SK-N-SH treated with all-trans-retinoic acid at 6 μM for 48 hours (cell line): ENCODE measurements around the gene NR1I3.

Source experiments
- ARNTL ChIP-seq: fragments of 450-650 bp; formaldehyde crosslinking; IDR thresholded peaks from 2 replicates; pipeline ENCODE4 v1.5.0; 2020; ENCODE audit warnings: low read depth, mild to moderate bottlenecking, moderate library complexity, borderline replicate concordance
- CREB5 ChIP-seq: fragments of 250-450 bp; sonication (Bioruptor Pico); IDR thresholded peaks from 2 replicates; pipeline ENCODE4 v1.5.1; 2020; ENCODE audit warnings: low read depth, mild to moderate bottlenecking, moderate library complexity
- CSDC2 ChIP-seq: fragments of 250-450 bp; sonication (Bioruptor Pico); IDR thresholded peaks from 2 replicates; pipeline ENCODE4 v1.5.0; 2020; ENCODE audit warnings: mild to moderate bottlenecking, moderate library complexity
- PATZ1 ChIP-seq: fragments of 250-450 bp; sonication (Bioruptor Pico); IDR thresholded peaks from 2 replicates; pipeline ENCODE4 v1.8.0; 2020; ENCODE audit warnings: mild to moderate bottlenecking, moderate library complexity, borderline replicate concordance
- POU6F1 ChIP-seq: fragments of 250-450 bp; sonication (Bioruptor Pico); IDR thresholded peaks from 2 replicates; pipeline ENCODE4 v1.8.0; 2021; ENCODE audit warnings: low read depth, mild to moderate bottlenecking, moderate library complexity, borderline replicate concordance
- PPARA ChIP-seq: fragments of 250-450 bp; sonication (Bioruptor Pico); IDR thresholded peaks from 2 replicates; pipeline ENCODE4 v1.5.0; 2020; ENCODE audit warnings: mild to moderate bottlenecking, borderline replicate concordance
- TCF4 ChIP-seq: fragments of 250-450 bp; sonication (Bioruptor Pico); IDR thresholded peaks from 2 replicates; pipeline ENCODE4 v1.8.0; 2021; ENCODE audit warnings: mild to moderate bottlenecking, moderate library complexity, borderline replicate concordance
- ZFP3 ChIP-seq: fragments of 250-450 bp; sonication (Bioruptor Pico); IDR thresholded peaks from 2 replicates; pipeline ENCODE4 v1.5.0; 2020; ENCODE audit warnings: mild to moderate bottlenecking, moderate library complexity
- ZFP30 ChIP-seq: fragments of 450-650 bp; formaldehyde crosslinking; IDR thresholded peaks from 2 replicates; pipeline ENCODE4 v1.5.0; 2022; ENCODE audit warnings: mild to moderate bottlenecking, moderate library complexity
- ZNF70 ChIP-seq: fragments of 450-650 bp; formaldehyde crosslinking; IDR thresholded peaks from 2 replicates; pipeline ENCODE4 v1.5.0; 2020; ENCODE audit warnings: mild to moderate bottlenecking, moderate library complexity

- TF ChIP-seq CSDC2 (CRISPR knock-in tag) (no peak), ZNF70 (CRISPR knock-in tag) (no peak), PATZ1 (CRISPR knock-in tag) (no peak), ZFP3 (CRISPR knock-in tag) (no peak), CREB5 (CRISPR knock-in tag) (no peak), ARNTL (no peak), PPARA (CRISPR knock-in tag) (no peak), TCF4 (CRISPR knock-in tag) (no peak), ZFP30 (CRISPR knock-in tag) (no peak), POU6F1 (no peak)
Observed at GRCh38 chr1:161285521-161285920, 47.5 kb upstream of the NR1I3 start.
